Tibial nerve (tissue), 3 donors: ENCODE data around the gene TSFM.

Experiments used
- POLR2A ChIP-seq, 2 donors: fragments of 450-650 bp; IDR thresholded peaks; one replicate each; pipeline ENCODE4 v1.6.1; 2017; ENCODE audit warnings: antibody characterized with exemption in 2 of 2, mild to moderate bottlenecking in 2 of 2, moderate library complexity in 2 of 2
- TF ChIP-seq, protein P1 (sequence below), 5 experiments: fragments of 200-600 bp in 3 of 5; fragments of 450-650 bp in 2 of 5; sonication (generic) in 3 of 5; IDR thresholded peaks; one replicate each; pipeline ENCODE4 v1.5.1; 2016 to 2019; ENCODE audit warnings: antibody characterized with exemption in 5 of 5, mild to moderate bottlenecking in 3 of 5, moderate library complexity in 2 of 5

DNA sequence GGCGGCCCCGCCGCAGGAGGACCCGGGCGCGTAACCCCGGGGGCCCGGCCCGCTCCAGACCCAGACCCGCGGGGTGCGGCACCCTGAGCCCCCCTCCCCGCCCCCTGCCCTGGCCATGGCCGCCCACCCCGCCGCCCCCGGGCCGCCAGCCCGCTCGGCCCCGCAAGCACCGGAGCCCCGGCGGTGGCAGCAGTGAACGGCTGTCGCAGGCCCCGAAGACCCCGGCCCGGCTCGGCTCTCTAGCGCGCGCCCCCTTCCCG is 27.5 kb upstream of the TSFM start:
- TF ChIP-seq, protein P1, sequence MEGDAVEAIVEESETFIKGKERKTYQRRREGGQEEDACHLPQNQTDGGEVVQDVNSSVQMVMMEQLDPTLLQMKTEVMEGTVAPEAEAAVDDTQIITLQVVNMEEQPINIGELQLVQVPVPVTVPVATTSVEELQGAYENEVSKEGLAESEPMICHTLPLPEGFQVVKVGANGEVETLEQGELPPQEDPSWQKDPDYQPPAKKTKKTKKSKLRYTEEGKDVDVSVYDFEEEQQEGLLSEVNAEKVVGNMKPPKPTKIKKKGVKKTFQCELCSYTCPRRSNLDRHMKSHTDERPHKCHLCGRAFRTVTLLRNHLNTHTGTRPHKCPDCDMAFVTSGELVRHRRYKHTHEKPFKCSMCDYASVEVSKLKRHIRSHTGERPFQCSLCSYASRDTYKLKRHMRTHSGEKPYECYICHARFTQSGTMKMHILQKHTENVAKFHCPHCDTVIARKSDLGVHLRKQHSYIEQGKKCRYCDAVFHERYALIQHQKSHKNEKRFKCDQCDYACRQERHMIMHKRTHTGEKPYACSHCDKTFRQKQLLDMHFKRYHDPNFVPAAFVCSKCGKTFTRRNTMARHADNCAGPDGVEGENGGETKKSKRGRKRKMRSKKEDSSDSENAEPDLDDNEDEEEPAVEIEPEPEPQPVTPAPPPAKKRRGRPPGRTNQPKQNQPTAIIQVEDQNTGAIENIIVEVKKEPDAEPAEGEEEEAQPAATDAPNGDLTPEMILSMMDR (IDR thresholded peaks at IDR 0.05): no peak
- no peak for TF ChIP-seq POLR2A (IDR thresholded peaks at IDR 0.05)
